ENCODE data around the gene MLC1.

Gene MLC1

GRCh38 chr22:50057278-50058060, 27.8 kb downstream of the MLC1 start:
- DNase-seq, result no peak

GRCh38 chr22:50056214-50056972, 28.8 kb downstream of the MLC1 start:
- DNase-seq, result no peak

- no peak for DNase-seq
These were observed 31.4 kb downstream of the MLC1 start for GRCh38 chr22:50053861-50054260.

- no peak for DNase-seq
These were observed 33.3 kb downstream of the MLC1 start for GRCh38 chr22:50051930-50052329.

- DNase-seq, result no peak
These were observed 35.7 kb downstream of the MLC1 start for GRCh38 chr22:50049299-50050195.

GRCh38 chr22:50048836-50049235, 36.4 kb downstream of the MLC1 start:
- DNase-seq, result no peak

GRCh38 chr22:50048061-50048765, 37.0 kb downstream of the MLC1 start:
- no peak for DNase-seq

GRCh38 chr22:50047346-50047745, 37.9 kb downstream of the MLC1 start:
- DNase-seq, result no peak

GRCh38 chr22:50046481-50047245, 38.6 kb downstream of the MLC1 start:
- no peak for DNase-seq

GRCh38 chr22:50046019-50046415, 39.2 kb downstream of the MLC1 start:
- DNase-seq, result no peak

GRCh38 chr22:50045211-50046018, 39.8 kb downstream of the MLC1 start:
- DNase-seq, result no peak

GRCh38 chr22:50044485-50045118, 40.6 kb downstream of the MLC1 start:
- no peak for DNase-seq

- DNase-seq, result no peak
These were observed 43.7 kb downstream of the MLC1 start for GRCh38 chr22:50041361-50042065.

GRCh38 chr22:50040717-50041116, 44.5 kb downstream of the MLC1 start:
- DNase-seq, result no peak

GRCh38 chr22:50039669-50040443, 45.4 kb downstream of the MLC1 start:
- no peak for DNase-seq

- DNase-seq, result no peak
These were observed 49.1 kb downstream of the MLC1 start for GRCh38 chr22:50035976-50036724.

- DNase-seq, result no peak
These were observed 49.9 kb downstream of the MLC1 start for GRCh38 chr22:50035131-50035881.
